Adrenal gland (tissue), 5 donors: ENCODE results near the gene NUDT12.

Source experiments
- POLR2A ChIP-seq, 2 donors: fragments of 450-650 bp; IDR thresholded peaks; one replicate each; pipeline ENCODE4 v1.6.1; 2017; ENCODE audit warnings: antibody characterized with exemption in 2 of 2, mild to moderate bottlenecking in 2 of 2, moderate library complexity in 1 of 2
- TF ChIP-seq, protein P1 (sequence below), 6 experiments: fragments of 450-650 bp in 4 of 6; fragments of 200-600 bp in 2 of 6; sonication (generic) in 1 of 6; IDR thresholded peaks; 1 replicate in 5 of 6; 2 replicates in 1 of 6; pipeline versions ENCODE4 v1.5.1 to v1.8.0; 2016 to 2021; ENCODE audit warnings: antibody characterized with exemption in 6 of 6, mild to moderate bottlenecking in 2 of 6, moderate library complexity in 1 of 6
- donor health status: DM: no; HTN: no; CAD: no.

DNA sequence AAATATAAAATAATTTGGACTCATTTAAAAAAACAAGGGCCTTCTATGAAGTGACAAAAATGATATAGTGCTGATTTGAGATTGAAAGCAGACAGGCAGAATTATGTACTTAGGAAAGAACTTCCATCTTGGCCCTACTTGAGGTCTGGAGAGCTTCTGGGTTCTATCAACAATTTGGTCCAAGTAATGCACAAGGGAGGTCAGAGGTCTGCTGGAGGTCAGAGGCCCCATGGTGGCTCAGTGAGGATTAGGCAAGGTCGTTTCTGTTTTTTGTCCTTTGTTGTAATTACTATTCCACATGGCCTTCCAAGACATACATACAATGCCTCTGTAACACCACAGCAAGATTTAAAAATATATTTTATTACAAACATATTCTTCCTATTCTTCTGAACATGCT, 37.2 kb downstream of the NUDT12 start:
- TF ChIP-seq, protein P1, sequence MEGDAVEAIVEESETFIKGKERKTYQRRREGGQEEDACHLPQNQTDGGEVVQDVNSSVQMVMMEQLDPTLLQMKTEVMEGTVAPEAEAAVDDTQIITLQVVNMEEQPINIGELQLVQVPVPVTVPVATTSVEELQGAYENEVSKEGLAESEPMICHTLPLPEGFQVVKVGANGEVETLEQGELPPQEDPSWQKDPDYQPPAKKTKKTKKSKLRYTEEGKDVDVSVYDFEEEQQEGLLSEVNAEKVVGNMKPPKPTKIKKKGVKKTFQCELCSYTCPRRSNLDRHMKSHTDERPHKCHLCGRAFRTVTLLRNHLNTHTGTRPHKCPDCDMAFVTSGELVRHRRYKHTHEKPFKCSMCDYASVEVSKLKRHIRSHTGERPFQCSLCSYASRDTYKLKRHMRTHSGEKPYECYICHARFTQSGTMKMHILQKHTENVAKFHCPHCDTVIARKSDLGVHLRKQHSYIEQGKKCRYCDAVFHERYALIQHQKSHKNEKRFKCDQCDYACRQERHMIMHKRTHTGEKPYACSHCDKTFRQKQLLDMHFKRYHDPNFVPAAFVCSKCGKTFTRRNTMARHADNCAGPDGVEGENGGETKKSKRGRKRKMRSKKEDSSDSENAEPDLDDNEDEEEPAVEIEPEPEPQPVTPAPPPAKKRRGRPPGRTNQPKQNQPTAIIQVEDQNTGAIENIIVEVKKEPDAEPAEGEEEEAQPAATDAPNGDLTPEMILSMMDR (IDR thresholded peaks at IDR 0.05), result no peak
- TF ChIP-seq POLR2A (IDR thresholded peaks at IDR 0.05), result no peak
